GM10266 (cell line): ENCODE measurements around the gene SERTAD4.

Experiments used
- DNase-seq: peaks from one replicate; pipeline ENCODE4 v3.0.0; 2012; ENCODE audit errors: extremely low spot score
- TF ChIP-seq, protein P1 (sequence below): IDR thresholded peaks from 2 replicates; pipeline ENCODE4 v1.5.1; 2012; ENCODE audit warnings: mild to moderate bottlenecking, low read depth; ENCODE audit not compliant: control insufficient read depth, insufficient read depth; ENCODE audit errors: missing control alignments

SERTAD4 gene

GRCh38 chr1:210272666-210273065, 40.1 kb downstream of the SERTAD4 start:
- no peak for DNase-seq
- TF ChIP-seq, protein P1, sequence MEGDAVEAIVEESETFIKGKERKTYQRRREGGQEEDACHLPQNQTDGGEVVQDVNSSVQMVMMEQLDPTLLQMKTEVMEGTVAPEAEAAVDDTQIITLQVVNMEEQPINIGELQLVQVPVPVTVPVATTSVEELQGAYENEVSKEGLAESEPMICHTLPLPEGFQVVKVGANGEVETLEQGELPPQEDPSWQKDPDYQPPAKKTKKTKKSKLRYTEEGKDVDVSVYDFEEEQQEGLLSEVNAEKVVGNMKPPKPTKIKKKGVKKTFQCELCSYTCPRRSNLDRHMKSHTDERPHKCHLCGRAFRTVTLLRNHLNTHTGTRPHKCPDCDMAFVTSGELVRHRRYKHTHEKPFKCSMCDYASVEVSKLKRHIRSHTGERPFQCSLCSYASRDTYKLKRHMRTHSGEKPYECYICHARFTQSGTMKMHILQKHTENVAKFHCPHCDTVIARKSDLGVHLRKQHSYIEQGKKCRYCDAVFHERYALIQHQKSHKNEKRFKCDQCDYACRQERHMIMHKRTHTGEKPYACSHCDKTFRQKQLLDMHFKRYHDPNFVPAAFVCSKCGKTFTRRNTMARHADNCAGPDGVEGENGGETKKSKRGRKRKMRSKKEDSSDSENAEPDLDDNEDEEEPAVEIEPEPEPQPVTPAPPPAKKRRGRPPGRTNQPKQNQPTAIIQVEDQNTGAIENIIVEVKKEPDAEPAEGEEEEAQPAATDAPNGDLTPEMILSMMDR = no peak

DNA sequence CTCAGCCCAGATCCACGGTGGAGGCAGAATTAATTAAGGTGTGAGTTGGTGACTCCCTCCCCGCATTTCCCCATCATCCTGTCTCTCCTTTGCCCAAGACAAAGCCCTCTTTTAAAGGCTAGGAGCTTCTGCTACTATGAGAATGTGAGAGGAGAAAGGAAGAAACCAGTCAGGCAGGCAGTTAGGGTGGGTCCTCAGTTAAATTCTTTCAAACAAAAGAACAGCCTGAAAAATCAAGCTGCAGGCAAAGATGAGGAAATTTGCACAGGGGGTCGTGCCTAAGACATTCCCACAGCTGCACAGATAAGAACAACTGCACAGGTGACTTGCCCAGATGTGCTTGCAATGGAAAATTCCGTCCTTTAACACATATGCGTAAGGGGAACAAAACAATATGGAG, 47.6 kb downstream of the SERTAD4 start:
- DNase-seq = no peak
- TF ChIP-seq, protein P1 = no peak

GRCh38 chr1:210288116-210288515, 55.5 kb downstream of the SERTAD4 start:
- no peak for DNase-seq
- TF ChIP-seq, protein P1 = no peak

GRCh38 chr1:210289248-210289647, 56.7 kb downstream of the SERTAD4 start:
- no peak for DNase-seq
- TF ChIP-seq, protein P1 = no peak

GRCh38 chr1:210291081-210291764, 58.6 kb downstream of the SERTAD4 start:
- TF ChIP-seq, protein P1 = no peak
- DNase-seq = no peak

GRCh38 chr1:210291786-210292230, 59.2 kb downstream of the SERTAD4 start:
- TF ChIP-seq, protein P1 = no peak
- no peak for DNase-seq

DNA sequence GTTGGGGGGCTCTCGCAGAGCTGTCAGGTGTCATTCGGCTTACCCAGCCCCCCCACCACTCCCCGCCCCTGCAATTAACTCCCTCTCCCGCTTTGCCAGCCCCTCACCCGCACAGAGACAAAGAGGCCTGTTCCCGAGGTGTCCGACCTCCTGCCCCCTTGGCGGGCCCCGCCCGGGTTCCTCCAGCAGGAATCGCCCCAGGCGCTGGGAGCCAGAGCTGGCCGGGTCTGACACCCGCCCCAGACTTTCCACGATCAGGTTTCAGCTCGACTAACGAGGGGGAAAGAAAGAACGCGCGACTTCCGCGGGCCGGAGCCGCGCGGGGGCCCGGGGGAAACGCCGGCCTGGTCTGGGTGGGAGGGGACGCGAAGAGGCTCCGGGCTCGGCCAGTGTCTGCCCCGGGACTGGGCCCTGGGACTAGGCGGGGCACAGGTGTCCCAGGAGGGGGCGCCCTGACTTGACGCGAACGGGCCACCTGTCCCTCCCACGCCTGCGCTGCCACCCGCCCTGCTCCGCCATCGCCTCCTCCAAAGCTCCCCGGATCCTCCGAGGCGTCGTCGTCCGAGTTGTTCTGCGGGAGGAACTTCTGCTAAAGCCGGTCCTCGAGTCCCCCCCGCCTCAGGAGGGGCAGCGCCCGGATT, 59.8 kb downstream of the SERTAD4 start:
- peak; percentile 38 for DNase-seq
- TF ChIP-seq, protein P1 = peak; percentile 40
